HG03342 (cell line): ENCODE results near the gene PDE4D.

Experiments
- ATAC-seq: cut with Tn5 transposase; IDR thresholded peaks from one replicate; pipeline ENCODE4 v1.9.1; 2021; ENCODE audit warnings: mild to moderate bottlenecking, moderate library complexity; ENCODE audit not compliant: unreplicated experiment

PDE4D gene

GRCh38 chr5:59246145-59246869 lies 647.2 kb downstream of the PDE4D start:
- ATAC-seq, result no peak

GRCh38 chr5:59245198-59245597 lies 648.3 kb downstream of the PDE4D start:
- ATAC-seq, result no peak

DNA sequence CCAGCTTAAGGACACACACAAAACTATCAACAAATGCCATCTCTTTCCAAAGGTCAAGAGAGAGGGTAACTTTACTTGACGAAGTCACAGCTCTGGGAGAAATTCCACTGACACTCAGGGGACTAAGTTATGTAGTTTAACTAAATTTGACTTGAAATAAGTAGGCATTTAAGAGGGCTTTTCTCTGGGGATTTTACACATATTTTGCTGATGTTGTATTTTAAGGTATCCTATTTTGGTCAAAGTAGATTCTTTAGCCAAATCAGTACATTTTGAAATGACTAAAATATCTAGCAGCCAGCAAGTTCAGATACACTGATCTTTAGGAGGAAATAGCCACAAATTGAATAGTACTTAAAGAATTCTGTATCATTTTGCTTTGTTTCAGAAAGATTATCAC lies 652.0 kb downstream of the PDE4D start:
- ATAC-seq, result no peak

DNA sequence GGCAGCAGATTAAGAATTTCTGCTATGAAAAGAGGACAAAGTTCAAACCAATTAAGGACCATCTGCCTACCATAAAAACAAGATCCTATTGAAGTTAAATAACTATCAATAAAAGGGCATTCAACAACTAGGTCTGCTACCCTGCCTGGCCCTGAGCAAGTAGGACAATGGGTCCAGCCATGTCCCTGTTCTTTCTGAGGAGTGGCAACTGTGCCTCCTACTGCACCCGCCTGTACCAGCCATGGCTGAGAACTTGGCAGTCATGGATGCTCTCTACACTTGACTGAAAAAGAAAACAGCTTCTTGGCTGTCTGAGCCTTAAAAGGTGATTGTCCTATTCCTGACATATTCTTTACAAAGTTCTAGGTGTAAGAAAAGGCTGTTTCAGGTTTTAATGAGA lies 652.4 kb downstream of the PDE4D start:
- ATAC-seq, result no peak

DNA sequence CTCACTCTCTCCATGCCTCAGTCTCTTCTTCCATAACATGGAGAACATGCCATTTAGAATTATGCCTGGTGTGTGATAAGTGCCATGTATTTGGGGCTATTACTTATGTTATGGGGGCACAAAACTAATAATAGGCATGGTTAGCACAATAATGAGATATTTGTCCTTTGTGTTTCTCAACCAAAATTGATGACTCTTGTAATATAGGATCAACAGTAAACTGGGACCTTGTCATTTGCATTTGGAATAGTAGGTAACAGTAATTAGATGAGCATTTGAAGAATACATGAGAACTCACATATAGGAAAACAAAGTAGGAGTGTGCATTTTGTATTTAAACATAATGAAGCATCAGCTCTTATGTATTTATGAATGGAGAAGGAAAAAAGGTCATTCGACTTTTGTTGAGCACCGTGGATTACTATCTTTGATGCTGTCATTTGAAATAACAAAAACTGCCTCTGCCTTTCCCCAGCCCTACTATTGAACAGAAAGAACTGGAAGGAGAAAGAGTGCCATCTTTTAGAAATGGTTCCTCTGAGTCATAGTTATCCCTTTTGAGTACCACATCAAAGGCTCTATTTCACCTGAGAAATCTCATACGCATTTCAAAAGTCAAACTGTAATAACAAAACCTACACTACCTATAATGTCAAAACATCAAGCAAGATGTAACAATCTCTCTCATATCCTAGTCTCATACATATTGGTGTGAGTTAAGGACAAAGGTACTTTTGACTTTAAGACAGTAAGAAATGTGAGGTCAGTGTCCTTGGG lies 655.2 kb downstream of the PDE4D start:
- ATAC-seq, result no peak

DNA sequence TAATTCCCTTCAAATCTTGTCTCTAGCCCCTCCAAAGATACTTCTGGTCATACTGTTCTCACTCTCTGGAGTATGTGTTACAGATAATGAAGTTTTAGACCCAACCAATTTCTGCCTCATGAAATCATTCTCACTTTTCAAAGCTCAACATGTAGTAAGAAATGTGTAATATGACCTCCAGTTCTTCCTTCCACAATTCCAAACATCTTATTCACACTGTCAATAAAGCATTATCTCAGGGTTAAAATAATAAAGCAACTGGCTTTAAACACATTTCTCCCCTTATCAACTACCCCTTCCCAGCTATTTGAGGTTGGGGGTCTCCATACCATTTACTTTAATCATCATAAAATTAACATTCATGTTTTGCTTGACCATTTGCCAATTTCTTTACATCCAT lies 656.5 kb downstream of the PDE4D start:
- no peak for ATAC-seq

DNA sequence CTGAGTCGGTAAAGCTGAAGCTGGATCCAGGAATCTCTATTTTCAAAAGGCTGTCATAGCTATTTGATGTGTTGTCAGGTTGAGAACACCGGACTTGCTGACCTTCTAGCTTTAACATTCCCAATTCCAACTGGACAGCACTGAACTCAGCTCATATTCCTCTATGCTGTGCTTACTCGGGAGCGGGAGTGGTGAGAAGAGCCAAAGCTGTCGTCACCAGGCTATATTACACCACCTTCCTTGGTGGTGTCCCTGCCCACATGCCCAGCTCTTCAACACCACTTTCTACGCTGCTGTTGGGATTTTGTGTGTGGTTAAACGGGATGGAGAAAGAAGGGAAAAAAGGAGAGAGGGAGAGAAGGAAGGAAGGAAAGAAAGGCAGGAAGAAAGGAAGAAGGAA lies 657.1 kb downstream of the PDE4D start:
- no peak for ATAC-seq

DNA sequence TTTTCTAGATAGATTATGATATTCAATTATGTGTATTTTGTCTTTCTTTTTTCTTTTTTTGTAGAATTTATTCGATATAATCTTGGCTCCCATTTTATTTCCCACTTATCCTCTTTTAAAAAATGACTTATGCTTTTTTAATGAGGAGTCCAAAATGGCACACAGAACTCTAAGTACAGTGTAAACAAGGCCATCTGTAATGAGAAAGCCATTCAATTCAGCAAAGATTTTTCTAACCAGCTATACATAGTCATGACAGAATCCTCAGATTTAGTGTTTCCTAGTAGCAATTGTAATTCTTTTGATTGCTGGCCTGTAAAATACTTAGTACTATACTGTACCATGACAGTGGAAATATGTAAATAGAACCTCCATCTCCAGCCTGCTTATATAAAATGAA lies 659.3 kb downstream of the PDE4D start:
- ATAC-seq, result no peak

GRCh38 chr5:59231221-59231931 lies 662.1 kb downstream of the PDE4D start:
- ATAC-seq, result no peak

DNA sequence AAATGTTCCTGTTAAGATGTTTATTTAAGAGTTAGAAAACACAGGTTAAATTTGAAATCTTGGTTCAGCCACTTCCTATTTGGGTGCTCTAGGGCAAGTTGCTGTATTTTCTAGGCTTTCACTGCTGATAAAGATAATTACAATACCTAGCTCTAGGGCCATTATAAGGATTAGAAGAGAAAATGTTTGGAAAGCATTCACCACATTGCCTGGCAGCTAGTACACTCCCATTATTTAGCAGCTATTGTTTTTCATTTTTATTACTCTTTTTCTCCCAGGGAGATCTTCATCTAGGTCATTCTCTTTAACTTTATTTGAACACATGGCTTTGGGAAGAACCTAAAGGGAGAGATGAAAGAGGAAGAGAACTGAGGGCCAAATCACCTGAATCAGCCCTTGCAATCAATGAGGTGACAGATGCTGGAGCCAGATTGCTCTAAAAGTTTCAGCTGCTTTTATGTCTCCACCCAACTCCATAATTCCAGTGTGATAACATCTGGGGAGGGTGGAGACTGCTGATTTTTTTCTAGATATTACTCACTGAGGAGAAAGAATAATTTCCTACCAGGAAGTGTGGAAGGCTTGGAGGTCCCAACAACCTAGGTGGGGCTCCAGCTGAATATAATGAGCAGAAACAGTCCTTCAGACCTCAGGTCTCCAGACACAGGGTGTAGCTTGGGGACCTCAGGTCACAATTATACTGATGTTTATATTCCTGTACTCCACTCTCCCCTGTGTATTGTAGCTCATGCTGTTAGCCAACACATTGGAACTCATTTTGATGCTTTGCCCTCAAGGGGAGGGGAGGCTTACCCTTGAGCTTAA lies 670.6 kb downstream of the PDE4D start:
- ATAC-seq, result no peak

DNA sequence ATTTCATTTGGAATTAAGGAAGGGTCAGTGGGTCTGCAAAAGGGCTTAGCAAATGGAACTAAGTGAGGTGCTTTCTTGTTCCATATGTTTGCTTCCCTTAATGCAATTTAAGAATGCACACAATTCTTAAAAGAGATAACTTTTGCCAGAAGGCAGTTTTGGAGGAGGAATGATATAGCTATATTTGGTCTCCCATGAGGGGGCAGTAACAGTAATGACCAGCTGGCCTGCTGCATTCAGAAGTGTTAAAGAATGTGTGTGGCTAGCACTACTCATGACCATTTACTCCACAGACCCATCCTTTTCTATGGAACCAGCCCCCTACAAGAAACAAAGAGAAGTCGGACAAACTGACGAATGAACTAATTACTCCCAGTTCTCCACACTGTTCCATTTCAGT lies 671.8 kb downstream of the PDE4D start:
- no peak for ATAC-seq

GRCh38 chr5:59218424-59219045 lies 675.0 kb downstream of the PDE4D start:
- no peak for ATAC-seq

DNA sequence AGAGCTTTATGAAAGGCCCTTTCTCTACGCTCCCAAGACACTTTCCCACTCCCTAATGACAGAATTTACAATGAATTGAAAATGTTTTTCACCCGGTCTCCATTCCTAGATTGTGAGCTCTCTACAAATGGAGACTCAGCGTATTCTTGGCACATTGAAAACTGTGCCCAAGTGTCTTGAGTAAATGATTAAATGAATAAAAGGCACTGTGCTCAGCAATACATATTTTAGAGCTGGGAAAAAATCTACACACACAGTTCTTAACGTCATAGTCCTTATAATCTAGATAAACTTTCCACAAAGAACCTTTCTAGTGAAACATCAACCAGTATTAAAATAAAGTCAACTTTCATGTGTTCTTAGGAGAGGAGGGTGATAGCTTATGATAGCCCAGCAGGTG lies 676.7 kb downstream of the PDE4D start:
- no peak for ATAC-seq

GRCh38 chr5:59212596-59212995 lies 680.9 kb downstream of the PDE4D start:
- no peak for ATAC-seq

DNA sequence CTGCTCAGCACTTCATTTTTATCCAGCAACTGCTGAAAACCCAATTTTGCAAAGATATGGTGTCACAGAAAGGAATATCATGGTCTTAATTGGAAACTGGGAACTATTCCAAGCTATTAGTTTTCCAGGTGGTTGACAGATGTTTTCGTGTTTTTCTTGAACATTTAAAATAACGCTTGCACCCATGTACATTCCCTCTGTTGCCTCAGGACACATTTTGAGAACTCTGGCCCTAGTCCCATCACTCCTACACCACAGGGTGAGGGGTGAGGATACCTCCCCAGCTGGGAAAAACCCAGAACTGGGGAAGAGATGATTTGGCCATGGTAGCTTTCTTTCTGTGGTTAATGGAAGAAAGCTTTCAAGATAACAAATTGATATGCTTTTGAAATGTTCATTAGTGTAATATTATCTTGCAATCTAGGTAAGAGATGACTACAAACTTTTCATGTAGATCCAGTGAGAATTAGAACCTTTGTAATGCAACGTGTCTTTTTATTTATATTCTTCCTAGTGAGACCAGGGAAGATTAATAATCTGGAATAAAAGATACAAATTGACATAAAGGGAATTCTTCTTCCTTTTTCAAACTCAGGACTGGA lies 683.7 kb downstream of the PDE4D start:
- ATAC-seq, result no peak

DNA sequence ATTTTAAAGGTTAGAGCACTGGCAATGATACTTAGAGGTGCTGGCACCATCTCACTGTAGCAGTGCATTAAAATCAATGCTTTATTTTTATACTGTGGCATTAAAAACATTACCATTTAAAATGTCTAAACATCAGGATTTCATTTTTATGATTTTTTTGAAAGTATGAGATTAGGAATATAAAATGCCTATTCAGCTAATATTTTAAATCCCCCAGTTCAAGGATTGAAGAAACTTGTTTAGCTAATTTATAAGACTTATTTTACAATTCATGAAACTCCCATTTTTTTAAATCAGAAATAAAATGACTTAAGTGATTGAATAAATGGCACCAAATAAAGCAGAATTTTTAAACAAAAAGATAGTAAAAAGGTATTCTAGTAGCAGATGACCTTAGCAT lies 685.1 kb downstream of the PDE4D start:
- no peak for ATAC-seq

DNA sequence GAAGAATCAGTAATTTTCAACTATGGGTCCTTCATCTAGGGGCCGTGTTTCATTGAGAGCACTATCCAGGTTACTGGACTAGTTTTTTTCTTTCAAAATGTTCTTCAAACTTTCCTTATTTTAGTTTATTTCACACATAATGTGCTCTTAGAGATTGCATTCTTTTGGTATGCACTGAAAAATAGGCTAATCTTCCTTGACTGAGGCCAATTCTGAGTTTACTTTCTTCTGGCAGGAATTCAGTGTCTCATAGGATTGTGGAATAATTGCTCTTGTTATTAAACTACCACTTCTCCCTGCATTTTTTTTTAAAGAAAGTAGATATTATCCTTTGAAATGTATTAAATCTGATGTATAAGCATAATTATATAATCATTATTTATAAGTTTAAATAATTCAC lies 686.1 kb downstream of the PDE4D start:
- no peak for ATAC-seq

GRCh38 chr5:59206132-59206581 lies 687.4 kb downstream of the PDE4D start:
- ATAC-seq, result no peak

- ATAC-seq, result no peak
These were observed 689.2 kb downstream of the PDE4D start for GRCh38 chr5:59204114-59204897.
